ENCODE results near the gene IRF2BPL.
A peak's percentile ranks its signal among the peaks of the same experiment; 100 is the strongest.

IRF2BPL gene

DNA sequence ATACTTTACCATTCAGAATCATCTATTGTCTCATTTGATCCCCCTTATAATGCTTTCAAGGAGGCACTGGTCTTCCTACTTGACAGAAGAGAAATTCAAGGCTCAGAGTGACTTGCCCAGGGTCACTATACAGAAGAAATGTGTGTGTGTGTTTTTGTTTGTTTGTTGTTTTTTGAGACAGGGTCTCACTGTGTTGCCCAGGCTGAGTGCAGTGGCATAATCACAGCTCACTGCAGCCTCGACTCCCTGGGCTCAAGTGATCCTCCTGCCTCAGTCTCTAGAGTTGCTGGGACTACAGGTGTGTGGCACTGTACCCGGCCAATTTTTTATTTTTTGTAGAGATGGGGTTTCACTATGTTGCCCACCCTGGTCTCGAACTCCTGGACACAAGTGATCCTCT, 22.9 kb downstream of the IRF2BPL start:
- DNase-seq (ENCODE audit: insufficient read length): no peak
- TF ChIP-seq TAF1 (IDR thresholded peaks at IDR 0.05; ENCODE audit: borderline replicate concordance, low read depth, low read length) (no peak), POLR2AphosphoS5 (IDR thresholded peaks at IDR 0.05; ENCODE audit: low read depth, low read length) (no peak), POLR2A (IDR thresholded peaks at IDR 0.05; ENCODE audit: low read depth, low read length) (no peak)
- no peak for FAIRE-seq

DNA sequence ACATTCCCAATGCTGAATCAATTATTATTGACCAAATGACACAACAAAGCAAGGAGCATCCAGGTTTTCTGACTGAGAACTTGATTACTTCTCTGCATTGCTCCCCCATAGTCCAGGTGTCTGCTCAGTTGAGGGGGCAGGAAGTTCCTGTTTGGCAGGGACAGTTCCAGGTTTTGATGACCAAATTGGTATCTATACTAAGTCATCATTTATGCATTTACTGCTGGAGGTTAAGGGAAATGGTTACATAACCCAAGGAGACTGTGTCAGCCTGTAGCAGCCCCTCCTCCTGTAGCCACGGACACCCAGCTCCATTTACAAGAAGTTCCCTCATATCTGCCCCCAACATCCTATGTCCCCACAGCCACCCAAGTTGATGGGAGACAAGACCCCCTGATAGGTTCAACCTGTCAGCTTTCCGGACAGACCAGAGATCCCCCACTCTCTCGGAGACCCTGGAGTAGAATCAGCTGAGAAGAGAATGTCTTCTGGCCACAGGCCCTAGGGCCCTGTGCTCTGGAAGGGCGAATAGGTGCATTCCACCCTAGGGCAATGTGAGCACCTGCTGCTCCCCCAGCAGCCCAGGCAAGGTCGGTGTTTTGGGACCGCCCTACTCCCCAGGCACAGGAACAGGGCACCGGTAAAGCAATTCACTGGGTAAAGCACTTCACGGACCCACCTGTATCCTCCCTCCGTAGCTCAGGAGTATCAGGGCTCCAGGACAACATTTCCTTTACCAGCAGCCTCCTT, 23.6 kb downstream of the IRF2BPL start:
- DNase-seq (ENCODE audit: insufficient read length) (no peak), FAIRE-seq (no peak)
- TF ChIP-seq POLR2A (IDR thresholded peaks at IDR 0.05; ENCODE audit: low read depth, low read length) (no peak), POLR2AphosphoS5 (IDR thresholded peaks at IDR 0.05; ENCODE audit: low read depth, low read length) (no peak), TAF1 (IDR thresholded peaks at IDR 0.05; ENCODE audit: borderline replicate concordance, low read depth, low read length) (no peak)

DNA sequence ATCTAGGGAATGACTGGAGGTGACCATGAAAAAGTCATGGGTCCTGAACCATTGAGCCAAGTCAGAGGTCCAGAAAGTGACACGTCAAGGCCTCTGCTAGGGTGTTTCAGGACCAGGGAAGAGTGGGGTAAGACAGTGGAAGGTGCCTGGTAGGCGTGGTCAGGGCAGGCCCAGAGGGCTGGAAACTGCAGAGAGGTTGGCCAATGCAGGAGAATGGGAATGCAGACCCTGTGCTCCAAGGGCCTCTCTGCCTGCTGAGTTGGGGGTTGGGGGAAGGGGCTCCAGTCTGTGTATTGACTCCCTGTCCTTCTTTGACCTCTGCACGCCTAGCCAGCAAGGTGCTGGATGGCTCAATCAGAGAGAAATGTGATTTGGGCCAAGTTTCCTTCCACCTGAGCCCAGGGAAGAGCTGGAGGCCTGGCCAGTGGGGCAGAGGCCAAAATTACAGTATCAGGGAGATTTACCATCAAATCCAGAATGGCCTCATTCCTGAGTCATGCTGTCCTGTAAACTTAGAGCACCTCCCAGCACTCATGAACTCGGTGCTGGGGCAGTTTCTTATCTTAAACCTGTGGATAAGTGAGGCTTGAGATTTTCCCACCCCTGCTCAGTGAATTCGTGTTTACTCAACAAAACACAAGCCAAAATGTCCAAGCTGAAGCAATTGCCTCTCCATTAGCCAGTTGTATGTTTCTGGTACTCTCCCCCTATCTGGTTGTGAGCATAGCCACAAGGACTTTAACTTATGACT, 24.4 kb downstream of the IRF2BPL start:
- DNase-seq (ENCODE audit: insufficient read length) (no peak), FAIRE-seq (no peak)
- TF ChIP-seq POLR2A (IDR thresholded peaks at IDR 0.05; ENCODE audit: low read depth, low read length) (no peak), TAF1 (IDR thresholded peaks at IDR 0.05; ENCODE audit: borderline replicate concordance, low read depth, low read length) (no peak), POLR2AphosphoS5 (IDR thresholded peaks at IDR 0.05; ENCODE audit: low read depth, low read length) (no peak)

DNA sequence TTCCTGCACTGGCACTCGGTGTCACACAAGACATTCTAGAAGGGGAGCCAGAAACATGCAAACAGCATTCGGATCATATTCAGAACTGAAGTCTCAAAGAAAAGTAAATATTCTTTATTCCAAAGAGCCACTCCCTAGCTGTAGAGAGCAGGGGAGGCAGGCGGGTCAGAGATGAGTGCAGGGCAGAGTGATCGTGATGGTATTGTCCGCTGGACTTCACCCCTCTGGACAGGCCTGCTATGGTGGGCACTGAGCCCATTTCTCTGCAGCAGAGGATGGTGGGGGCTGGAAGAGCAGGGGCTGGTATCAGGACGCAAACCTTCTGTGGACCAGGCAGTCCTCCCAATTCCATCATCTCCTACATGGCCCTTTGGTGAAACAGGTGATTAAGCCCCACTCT, 25.6 kb downstream of the IRF2BPL start:
- TF ChIP-seq TAF1 (IDR thresholded peaks at IDR 0.05; ENCODE audit: borderline replicate concordance, low read depth, low read length): no peak
- no peak for TF ChIP-seq POLR2A (IDR thresholded peaks at IDR 0.05; ENCODE audit: low read depth, low read length)
- TF ChIP-seq POLR2AphosphoS5 (IDR thresholded peaks at IDR 0.05; ENCODE audit: low read depth, low read length): no peak
- DNase-seq (ENCODE audit: insufficient read length) (no peak), FAIRE-seq (no peak)

DNA sequence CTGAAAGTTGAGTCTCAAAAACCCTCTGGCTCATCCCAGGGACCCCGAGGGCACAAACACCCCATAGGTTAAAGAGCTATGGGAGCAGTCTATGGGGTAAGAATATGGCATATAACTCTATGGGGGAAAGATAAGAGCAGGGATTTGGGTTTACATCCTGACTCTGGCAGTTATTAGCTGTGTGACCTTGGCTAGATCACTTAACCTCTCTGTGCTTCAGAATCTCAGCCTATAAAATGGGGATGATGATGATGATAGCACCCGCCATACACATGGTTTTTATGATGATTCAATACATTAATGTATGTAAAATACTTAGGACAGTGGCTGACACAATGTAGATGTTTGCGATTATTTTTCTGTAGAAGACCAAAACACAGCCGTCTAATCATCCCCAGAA, 26.2 kb downstream of the IRF2BPL start:
- DNase-seq (ENCODE audit: insufficient read length): no peak
- TF ChIP-seq POLR2AphosphoS5 (IDR thresholded peaks at IDR 0.05; ENCODE audit: low read depth, low read length) (no peak), TAF1 (IDR thresholded peaks at IDR 0.05; ENCODE audit: borderline replicate concordance, low read depth, low read length) (no peak), POLR2A (IDR thresholded peaks at IDR 0.05; ENCODE audit: low read depth, low read length) (no peak)
- no peak for FAIRE-seq

DNA sequence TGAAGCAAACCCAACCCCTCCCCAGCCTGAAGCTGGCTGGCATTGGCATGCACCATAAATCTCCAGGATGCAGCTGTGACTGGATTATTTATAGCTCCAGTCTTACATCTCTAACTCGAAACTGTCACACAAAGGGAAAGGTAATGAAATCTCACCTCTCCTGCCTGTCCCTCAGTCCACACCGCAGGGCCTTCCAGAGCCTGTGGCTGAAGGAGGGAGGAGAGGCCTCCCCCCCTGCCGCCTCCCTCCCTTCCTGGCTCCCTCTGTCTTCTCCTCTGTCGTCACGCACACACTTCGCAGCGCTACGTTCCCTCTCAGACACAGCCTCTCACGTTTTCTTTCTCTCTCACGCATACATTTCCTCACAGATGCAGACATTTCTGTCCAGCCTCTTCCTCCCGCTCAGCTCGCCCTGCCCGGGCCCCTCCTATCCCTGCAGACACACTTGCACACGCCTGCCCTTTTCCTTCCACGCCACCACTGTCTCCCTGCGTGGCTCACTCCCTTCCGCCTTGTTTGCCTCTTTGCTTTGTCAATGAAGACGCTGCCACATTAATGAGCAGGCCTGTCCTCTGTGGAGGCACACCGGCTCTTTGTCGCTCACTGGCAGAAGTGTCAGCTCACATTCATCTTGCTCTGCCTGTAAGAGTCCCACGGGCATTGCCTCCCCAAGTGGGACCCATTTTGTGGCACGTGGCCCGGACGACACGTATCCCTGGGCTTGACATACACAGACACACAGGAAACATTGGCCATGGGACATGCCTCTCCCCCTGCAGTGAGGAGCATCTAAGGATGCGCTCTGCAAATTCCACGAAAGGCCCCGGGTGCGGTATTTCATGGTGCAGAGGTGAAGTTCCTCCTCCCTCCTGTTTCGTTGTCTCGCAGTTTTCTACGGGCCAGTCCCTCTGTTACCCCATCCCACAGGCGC, 27.9 kb downstream of the IRF2BPL start:
- FAIRE-seq: peak; percentile 81
- TF ChIP-seq POLR2AphosphoS5 (IDR thresholded peaks at IDR 0.05; ENCODE audit: low read depth, low read length) (no peak), TAF1 (IDR thresholded peaks at IDR 0.05; ENCODE audit: borderline replicate concordance, low read depth, low read length) (no peak), POLR2A (IDR thresholded peaks at IDR 0.05; ENCODE audit: low read depth, low read length) (no peak)
- DNase-seq (ENCODE audit: insufficient read length): no peak

DNA sequence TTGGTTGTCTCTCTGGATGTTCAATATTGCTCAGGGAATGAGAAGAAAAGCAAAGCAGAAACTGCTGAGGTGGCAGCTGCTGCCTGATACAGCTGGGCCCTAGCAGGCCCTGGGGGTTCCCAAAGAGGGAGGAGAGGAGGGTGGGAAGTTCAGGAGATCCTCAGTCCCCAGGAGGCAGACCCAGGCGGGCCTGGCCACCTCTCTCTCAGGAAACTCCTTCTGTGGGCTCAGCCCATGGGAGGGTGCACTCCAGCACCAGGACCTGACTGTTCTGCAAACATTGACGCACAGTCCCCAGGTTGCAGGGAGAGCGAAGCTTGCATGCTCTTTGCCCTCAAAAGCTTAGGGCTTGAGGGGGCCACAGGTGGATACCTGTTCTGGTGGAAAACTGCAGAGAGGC, 29.6 kb downstream of the IRF2BPL start:
- no peak for DNase-seq (ENCODE audit: insufficient read length)
- no peak for FAIRE-seq
- TF ChIP-seq POLR2AphosphoS5 (IDR thresholded peaks at IDR 0.05; ENCODE audit: low read depth, low read length) (no peak), POLR2A (IDR thresholded peaks at IDR 0.05; ENCODE audit: low read depth, low read length) (no peak), TAF1 (IDR thresholded peaks at IDR 0.05; ENCODE audit: borderline replicate concordance, low read depth, low read length) (no peak)

DNA sequence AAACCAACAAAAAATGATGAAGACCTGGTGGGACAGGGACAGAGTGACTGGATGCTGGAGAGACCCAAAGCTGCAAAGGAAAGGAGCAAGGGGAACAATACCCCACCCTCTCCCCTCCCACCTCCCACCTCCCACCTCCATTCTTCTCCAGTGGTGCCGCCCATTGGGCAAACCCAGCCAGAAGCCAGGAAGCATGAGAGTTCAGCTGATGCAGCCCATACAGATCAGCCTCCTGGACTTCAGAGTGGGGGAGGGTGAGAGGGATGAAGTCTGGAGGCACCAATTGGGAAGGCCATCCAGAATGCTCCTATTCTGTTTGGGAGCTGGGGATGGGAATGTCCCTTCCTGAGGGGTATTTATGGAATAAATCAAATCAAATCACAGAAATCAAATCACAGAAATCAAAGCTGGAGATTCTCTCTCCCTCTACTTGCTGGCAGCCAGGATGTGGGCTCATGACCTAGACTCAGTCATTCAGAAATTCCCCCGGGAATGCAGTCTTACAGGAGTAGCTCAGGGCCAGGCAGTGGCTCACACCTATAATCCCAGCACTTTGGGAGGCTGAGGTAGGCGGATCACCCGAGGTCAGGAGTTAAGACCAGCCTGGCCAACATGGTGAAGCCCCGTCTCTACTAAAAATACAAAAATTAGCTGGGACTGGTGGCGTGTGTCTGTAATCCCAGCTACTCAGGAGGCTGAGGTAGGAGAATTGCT, 31.1 kb downstream of the IRF2BPL start:
- no peak for TF ChIP-seq POLR2AphosphoS5 (IDR thresholded peaks at IDR 0.05; ENCODE audit: low read depth, low read length)
- no peak for TF ChIP-seq POLR2A (IDR thresholded peaks at IDR 0.05; ENCODE audit: low read depth, low read length)
- TF ChIP-seq TAF1 (IDR thresholded peaks at IDR 0.05; ENCODE audit: borderline replicate concordance, low read depth, low read length): no peak
- DNase-seq (ENCODE audit: insufficient read length): no peak
- no peak for FAIRE-seq

DNA sequence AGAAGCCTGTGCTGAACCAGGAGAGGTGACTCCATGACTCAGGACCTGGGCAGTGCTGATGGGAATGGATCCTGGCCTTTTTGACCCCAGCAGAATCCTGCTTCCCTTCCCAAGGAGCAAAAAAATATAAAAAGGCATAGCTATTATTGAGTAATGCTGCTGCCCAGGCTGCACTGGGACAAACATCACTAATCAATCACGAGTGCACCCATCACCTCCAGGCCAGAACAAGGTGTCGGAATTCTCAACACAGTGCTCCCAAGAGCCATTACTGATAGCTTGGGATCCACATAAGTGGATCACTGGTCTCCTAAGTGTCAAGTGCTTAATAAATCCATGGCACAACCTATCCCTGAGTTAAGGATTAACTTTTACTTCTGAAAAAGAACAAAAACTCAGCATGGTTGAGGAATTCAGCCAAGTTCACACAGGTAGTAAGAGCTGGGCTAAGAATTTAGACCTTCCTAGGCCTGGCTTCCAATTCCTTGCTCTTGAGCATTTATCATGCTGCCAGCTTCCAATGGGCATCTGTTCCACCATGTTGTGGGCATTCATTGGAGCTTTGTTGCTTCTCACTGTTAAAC, 31.9 kb downstream of the IRF2BPL start:
- FAIRE-seq: no peak
- no peak for DNase-seq (ENCODE audit: insufficient read length)
- TF ChIP-seq POLR2A (IDR thresholded peaks at IDR 0.05; ENCODE audit: low read depth, low read length) (no peak), TAF1 (IDR thresholded peaks at IDR 0.05; ENCODE audit: borderline replicate concordance, low read depth, low read length) (no peak), POLR2AphosphoS5 (IDR thresholded peaks at IDR 0.05; ENCODE audit: low read depth, low read length) (no peak)

DNA sequence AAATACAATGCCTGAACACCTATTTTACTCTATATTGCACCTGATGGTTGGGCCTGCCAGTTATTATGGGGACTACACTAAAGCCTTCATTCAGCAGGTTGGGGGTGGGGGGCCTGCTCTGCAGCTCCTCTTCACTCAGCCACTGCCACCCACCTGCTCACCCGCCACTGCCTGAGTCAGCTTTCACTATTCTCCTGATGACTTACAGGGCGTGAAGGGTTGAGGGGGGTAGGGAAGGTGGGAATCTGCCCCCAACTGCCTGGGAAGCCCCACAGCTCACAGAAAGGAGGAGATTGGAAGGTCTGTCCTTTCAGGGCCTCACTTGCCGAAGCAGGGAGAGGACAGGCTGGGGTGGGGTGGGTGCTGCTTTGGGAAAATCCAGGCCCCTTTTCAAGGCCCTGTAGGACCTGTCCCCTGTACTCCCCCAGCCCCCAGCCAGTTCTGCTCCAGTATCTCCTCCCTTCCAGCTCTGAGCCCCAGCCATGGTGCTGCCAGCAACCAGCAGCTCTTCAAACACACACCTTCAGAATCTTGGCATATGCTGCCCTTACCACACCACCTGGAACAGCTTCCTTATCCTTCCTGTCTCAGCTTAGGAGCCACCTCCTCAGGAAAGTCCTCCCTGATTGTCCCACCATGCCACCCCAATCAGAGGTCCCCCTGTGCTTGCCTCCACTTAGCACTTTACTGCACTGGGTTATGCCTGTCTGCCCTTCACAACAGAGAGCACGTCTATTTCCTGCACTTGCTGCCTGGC, 33.1 kb downstream of the IRF2BPL start:
- no peak for FAIRE-seq

More for the DNA sequence above, 33.1 kb downstream of the IRF2BPL start:
- TF ChIP-seq POLR2A (IDR thresholded peaks at IDR 0.05; ENCODE audit: low read depth, low read length): no peak
- no peak for TF ChIP-seq TAF1 (IDR thresholded peaks at IDR 0.05; ENCODE audit: borderline replicate concordance, low read depth, low read length)
- TF ChIP-seq POLR2AphosphoS5 (IDR thresholded peaks at IDR 0.05; ENCODE audit: low read depth, low read length): no peak
- no peak for DNase-seq (ENCODE audit: insufficient read length)
